Activated naive CD4-positive, alpha-beta T cell treated with anti-CD3 and anti-CD28 coated beads, Interleukin-2, amount 50 U/mL, for 72 hours (primary cell): ENCODE results near the gene RUFY4. TPM values are rescaled to one million over a fixed set of nuclear protein-coding genes. Genes with fewer than 3 reads are reported as not detected.

Source experiments
- ATAC-seq, 2 donors: fragments of 150-1000 bp; cut with Tn5 transposase; 2 replicates each; pipeline ENCODE4 v1.10.0; 2021; ENCODE audit warnings: mild to moderate bottlenecking in 2 of 2, moderate library complexity in 2 of 2
- DNase-seq, 2 donors: peaks; one replicate each; pipeline ENCODE4 v3.0.0; 2021 to 2022; ENCODE audit warnings: low spot score in 2 of 2
- H3K27ac Mint-ChIP-seq, 2 donors: one replicate each; pipeline ENCODE4 v1.8.0; 2022; ENCODE audit warnings: mild to moderate bottlenecking in 2 of 2, mixed read lengths in 2 of 2
- H3K36me3 Mint-ChIP-seq, 2 donors: one replicate each; pipeline ENCODE4 v1.8.0; 2022; ENCODE audit warnings: mixed read lengths in 2 of 2
- H3K9me3 Mint-ChIP-seq, 2 donors: one replicate each; pipeline ENCODE4 v1.8.0; 2022; ENCODE audit warnings: mixed read lengths in 2 of 2
- total RNA-seq, 2 donors: library from RNA; stranded (reverse); gene quantifications; one replicate each; pipeline ENCODE4 v1.2.3, GENCODE V29; 2022

Gene RUFY4
- total RNA-seq, 2 donors from 2014 or later, result 3.2 to 5.1 TPM

DNA sequence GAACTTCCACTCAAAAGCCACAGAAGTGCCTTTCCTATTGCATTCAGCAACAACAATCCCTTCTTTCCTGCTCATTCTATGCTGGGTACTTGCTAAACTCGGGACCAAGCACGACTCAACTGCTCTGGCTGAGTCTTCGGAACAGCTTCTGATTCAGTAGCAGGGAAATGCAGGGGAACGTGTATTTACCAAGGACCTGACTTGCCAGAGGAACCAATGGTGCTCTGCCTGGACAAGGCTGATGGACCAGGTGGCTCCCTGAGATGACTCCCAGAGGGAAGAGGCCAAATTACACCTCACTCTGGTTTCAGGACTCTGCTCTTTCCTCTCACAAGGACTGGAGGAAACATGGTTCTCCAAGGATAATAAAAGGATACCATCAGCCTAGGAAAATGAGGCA is 69.0 kb downstream of the RUFY4 start:
- H3K36me3 Mint-ChIP-seq, result no peaks in the 10 kb centered on the region
- no peak overlapping the region for H3K27ac Mint-ChIP-seq
- ATAC-seq (no peak), DNase-seq (no peak)
- no peaks in the 10 kb centered on the region for H3K9me3 Mint-ChIP-seq

Other genes starting within 250 kb of the RUFY4 start
- gene TNS1, start 66.3 kb upstream of the RUFY4 start, total RNA-seq, result 1 to 10 TPM in 1 of 2 donors, under 1 TPM in 1; 0.27 to 5.1 TPM
- under 1 TPM in 1 of 2 donors, not detected in 1; 0.33 TPM for gene CXCR2, start 56.8 kb downstream of the RUFY4 start, total RNA-seq
- gene CXCR1, start 97.7 kb downstream of the RUFY4 start, total RNA-seq, result not detected
- gene ARPC2, start 147.9 kb downstream of the RUFY4 start, total RNA-seq, result 100 to 1,000 TPM; 567 to 656 TPM
- under 1 TPM; 0.46 to 0.88 TPM for gene GPBAR1, start 191.8 kb downstream of the RUFY4 start, total RNA-seq
- 10 to 100 TPM; 67.7 to 68.4 TPM for gene AAMP, start 200.9 kb downstream of the RUFY4 start, total RNA-seq
- 10 to 100 TPM; 25.1 to 30.4 TPM for gene PNKD, start 201.3 kb downstream of the RUFY4 start, total RNA-seq
- 10 to 100 TPM; 46.1 to 47.5 TPM for gene TMBIM1, start 223.2 kb downstream of the RUFY4 start, total RNA-seq